Panc1 (cell line): ENCODE data around the gene FLOT2. TPM values are rescaled to one million over a fixed set of nuclear protein-coding genes. Genes with fewer than 3 reads are reported as not detected.

Experiments
- ATAC-seq: fragments of 200-7000 bp; cut with Tn5 transposase; 2 replicates; pipeline ENCODE4 v1.9.1; 2020; ENCODE audit warnings: mild to moderate bottlenecking, moderate library complexity
- BruUV-seq: library from RNA; stranded (reverse); fragments of 400-500 nt; replicated peaks from 2 replicates; lab custom pipeline; 2021; lab: Mats Ljungman, UMichigan
- CTCF ChIA-PET: fragments of 300-600 bp; sonication (Branson Sonifier 250); formaldehyde crosslinking; loops from one replicate; lab custom pipeline; 2022; ENCODE audit warnings: antibody characterized with exemption; lab: Charles Lee
- POLR2A ChIA-PET: fragments of 300-600 bp; sonication (Branson Sonifier 250); formaldehyde crosslinking; loops from one replicate; lab custom pipeline; 2022; ENCODE audit warnings: antibody characterized with exemption; lab: Charles Lee
- DNase-seq: peaks from one replicate; pipeline ENCODE4 v3.0.0-alpha.2; 2010; ENCODE audit warnings: low read depth, low spot score
- H3K27ac ChIP-seq: 2 replicates; pipeline ENCODE4 v1.5.1; 2011; ENCODE audit warnings: mild to moderate bottlenecking, low read length, inconsistent platforms
- H3K27me3 ChIP-seq: fragments of 200-500 bp; sonication (Bioruptor generic); 2 replicates; pipeline ENCODE4 v1.6.0; 2014; ENCODE audit warnings: low read length, inconsistent platforms; ENCODE audit not compliant: control insufficient read depth, insufficient read depth
- H3K36me3 ChIP-seq: fragments of 200-500 bp; sonication (Bioruptor generic); 2 replicates; pipeline ENCODE4 v1.5.1; 2014; ENCODE audit warnings: inconsistent platforms, mild to moderate bottlenecking, low read length, moderate library complexity; ENCODE audit not compliant: control insufficient read depth, insufficient read depth
- H3K4me1 ChIP-seq: 2 replicates; pipeline ENCODE4 v1.5.1; 2011; ENCODE audit warnings: inconsistent platforms, mild to moderate bottlenecking, low read length, moderate library complexity; ENCODE audit not compliant: control insufficient read depth, insufficient read depth
- H3K4me3 ChIP-seq, 2 experiments: 2 replicates each; pipeline ENCODE4 v1.5.1; 2011 to 2012; ENCODE audit warnings: low read depth in 2 of 2, low read length in 2 of 2, mild to moderate bottlenecking in 2 of 2, inconsistent platforms in 1 of 2, moderate library complexity in 1 of 2
- H3K9me3 ChIP-seq: fragments of 200-500 bp; sonication (Bioruptor generic); 2 replicates; pipeline ENCODE4 v1.5.1; 2014; ENCODE audit warnings: low read depth, mild to moderate bottlenecking, inconsistent platforms, low read length, moderate library complexity; ENCODE audit not compliant: control insufficient read depth, insufficient read depth
- POLR2AphosphoS5 ChIP-seq: IDR thresholded peaks from 2 replicates; pipeline ENCODE4 v1.6.1; 2012; ENCODE audit warnings: mild to moderate bottlenecking, low read depth, low read length, moderate library complexity
- SIN3A ChIP-seq: IDR thresholded peaks from 2 replicates; pipeline ENCODE4 v1.6.1; 2012; ENCODE audit warnings: low read depth, mild to moderate bottlenecking, low read length, moderate library complexity, borderline replicate concordance; ENCODE audit not compliant: insufficient read depth
- TCF7L2 ChIP-seq: IDR thresholded peaks from 2 replicates; pipeline ENCODE4 v1.6.1; 2011; ENCODE audit warnings: mild to moderate bottlenecking, low read depth, low read length, inconsistent platforms
- in situ Hi-C: cut with HindIII; loops from 2 replicates; pipeline ENCODE4 v1.10.0; 2016; ENCODE audit warnings: low sequenced_read_pairs, low pct_unique_long_range_greater_than_20kb
- intact Hi-C: fragments of 100-400 bp; cut with micrococcal nuclease; formaldehyde crosslinking; loops from one replicate; pipeline ENCODE4 v1.10.0; 2022; ENCODE audit not compliant: unreplicated experiment
- total RNA-seq: library from RNA; stranded (reverse); gene quantifications from one replicate; pipeline ENCODE4 v1.2.1, GENCODE V29; 2021; ENCODE audit not compliant: unreplicated experiment
- TF ChIP-seq, protein P1 (sequence below), 2 experiments: IDR thresholded peaks; 2 replicates each; pipeline ENCODE4 v1.6.1; 2011 to 2012; ENCODE audit warnings: low read depth in 2 of 2, control low read depth in 1 of 2, low read length in 1 of 2, mild to moderate bottlenecking in 1 of 2, moderate library complexity in 1 of 2; ENCODE audit not compliant: insufficient read depth in 1 of 2
- TF ChIP-seq, protein P2 (sequence below): fragments of 450-650 bp; IDR thresholded peaks from 2 replicates; pipeline ENCODE4 v1.5.1; 2017; ENCODE audit warnings: mild to moderate bottlenecking

Gene FLOT2
- total RNA-seq, 1 experiment from 2014 or later, result 110 TPM

DNA sequence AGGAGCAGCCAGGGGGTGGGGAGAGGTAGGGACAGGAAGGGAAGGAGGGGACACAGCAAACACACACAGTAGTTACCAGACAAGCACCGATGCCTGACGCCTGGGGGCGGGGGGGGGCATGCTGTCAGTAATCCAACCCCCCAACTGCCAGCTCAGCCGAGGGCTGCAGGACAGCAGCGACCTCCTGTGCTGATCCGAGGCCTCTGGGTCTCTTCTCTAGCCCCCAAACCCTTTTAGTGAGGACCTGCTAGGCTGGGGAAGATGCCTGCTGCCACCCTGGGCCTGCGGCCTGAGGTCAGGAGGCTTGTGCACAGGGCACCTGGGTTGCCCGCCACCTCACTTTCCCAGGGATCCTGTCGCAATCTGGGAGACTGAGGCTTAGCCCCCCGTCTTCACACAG lies 11.6 kb downstream of the FLOT2 start:
- Histone ChIP-seq H3K36me3 (no peaks in the 10 kb centered on the region), H3K9me3 (no peaks in the 10 kb centered on the region), H3K27ac (no peak overlapping the region), H3K4me1 (no peaks in the 10 kb centered on the region), H3K27me3 (no peaks in the 10 kb centered on the region), H3K4me3 (no peak overlapping the region)
- DNase-seq (no peak), ATAC-seq (no peak)
- ChIA-PET CTCF (interaction anchor here (0.6 kb wide), 1 partner anchor 122 kb away, joined by 3 read pairs; no protein-coding TSS in a partner anchor), POLR2A (no interaction called here)
- no peak for TF ChIP-seq TCF7L2
- no peak for TF ChIP-seq SIN3A
- TF ChIP-seq, protein P1, sequence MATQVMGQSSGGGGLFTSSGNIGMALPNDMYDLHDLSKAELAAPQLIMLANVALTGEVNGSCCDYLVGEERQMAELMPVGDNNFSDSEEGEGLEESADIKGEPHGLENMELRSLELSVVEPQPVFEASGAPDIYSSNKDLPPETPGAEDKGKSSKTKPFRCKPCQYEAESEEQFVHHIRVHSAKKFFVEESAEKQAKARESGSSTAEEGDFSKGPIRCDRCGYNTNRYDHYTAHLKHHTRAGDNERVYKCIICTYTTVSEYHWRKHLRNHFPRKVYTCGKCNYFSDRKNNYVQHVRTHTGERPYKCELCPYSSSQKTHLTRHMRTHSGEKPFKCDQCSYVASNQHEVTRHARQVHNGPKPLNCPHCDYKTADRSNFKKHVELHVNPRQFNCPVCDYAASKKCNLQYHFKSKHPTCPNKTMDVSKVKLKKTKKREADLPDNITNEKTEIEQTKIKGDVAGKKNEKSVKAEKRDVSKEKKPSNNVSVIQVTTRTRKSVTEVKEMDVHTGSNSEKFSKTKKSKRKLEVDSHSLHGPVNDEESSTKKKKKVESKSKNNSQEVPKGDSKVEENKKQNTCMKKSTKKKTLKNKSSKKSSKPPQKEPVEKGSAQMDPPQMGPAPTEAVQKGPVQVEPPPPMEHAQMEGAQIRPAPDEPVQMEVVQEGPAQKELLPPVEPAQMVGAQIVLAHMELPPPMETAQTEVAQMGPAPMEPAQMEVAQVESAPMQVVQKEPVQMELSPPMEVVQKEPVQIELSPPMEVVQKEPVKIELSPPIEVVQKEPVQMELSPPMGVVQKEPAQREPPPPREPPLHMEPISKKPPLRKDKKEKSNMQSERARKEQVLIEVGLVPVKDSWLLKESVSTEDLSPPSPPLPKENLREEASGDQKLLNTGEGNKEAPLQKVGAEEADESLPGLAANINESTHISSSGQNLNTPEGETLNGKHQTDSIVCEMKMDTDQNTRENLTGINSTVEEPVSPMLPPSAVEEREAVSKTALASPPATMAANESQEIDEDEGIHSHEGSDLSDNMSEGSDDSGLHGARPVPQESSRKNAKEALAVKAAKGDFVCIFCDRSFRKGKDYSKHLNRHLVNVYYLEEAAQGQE (IDR thresholded peaks at IDR 0.05; ENCODE audit: insufficient read depth in 1 of 2, low read depth in 2 of 2, low read length in 1 of 2), result no peak
- TF ChIP-seq, protein P2, sequence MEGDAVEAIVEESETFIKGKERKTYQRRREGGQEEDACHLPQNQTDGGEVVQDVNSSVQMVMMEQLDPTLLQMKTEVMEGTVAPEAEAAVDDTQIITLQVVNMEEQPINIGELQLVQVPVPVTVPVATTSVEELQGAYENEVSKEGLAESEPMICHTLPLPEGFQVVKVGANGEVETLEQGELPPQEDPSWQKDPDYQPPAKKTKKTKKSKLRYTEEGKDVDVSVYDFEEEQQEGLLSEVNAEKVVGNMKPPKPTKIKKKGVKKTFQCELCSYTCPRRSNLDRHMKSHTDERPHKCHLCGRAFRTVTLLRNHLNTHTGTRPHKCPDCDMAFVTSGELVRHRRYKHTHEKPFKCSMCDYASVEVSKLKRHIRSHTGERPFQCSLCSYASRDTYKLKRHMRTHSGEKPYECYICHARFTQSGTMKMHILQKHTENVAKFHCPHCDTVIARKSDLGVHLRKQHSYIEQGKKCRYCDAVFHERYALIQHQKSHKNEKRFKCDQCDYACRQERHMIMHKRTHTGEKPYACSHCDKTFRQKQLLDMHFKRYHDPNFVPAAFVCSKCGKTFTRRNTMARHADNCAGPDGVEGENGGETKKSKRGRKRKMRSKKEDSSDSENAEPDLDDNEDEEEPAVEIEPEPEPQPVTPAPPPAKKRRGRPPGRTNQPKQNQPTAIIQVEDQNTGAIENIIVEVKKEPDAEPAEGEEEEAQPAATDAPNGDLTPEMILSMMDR, result no peak
- TF ChIP-seq POLR2AphosphoS5, result no peak
- in situ Hi-C loops, result no loop called here
- intact Hi-C loops, result no loop called here
- BruUV-seq, result no TSS peak

DNA sequence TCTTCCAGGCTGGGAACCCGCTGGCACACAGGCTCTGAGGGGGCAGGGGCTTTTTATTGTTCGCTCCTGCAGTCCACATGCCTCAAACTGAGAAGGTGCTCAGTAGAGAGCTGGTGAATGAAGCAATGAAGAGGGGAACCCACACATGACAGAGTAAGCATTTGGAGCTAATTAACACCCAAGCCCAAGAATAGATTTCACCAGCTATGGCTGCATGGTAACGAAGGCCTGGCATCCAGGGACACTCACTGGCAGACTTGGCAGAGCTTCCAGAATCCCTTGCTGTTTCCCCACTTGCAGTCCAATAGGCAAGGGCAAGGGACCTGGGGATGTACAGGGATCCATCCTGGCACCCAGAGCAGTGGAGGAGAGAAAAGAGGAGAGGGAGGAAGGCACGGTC lies 12.2 kb downstream of the FLOT2 start:
- ATAC-seq (no peak), DNase-seq (no peak)
- H3K9me3 ChIP-seq, result no peaks in the 10 kb centered on the region
- in situ Hi-C loops, result no loop called here
- no peak for TF ChIP-seq SIN3A
- no TSS peak for BruUV-seq
- H3K27ac ChIP-seq, result no peak overlapping the region
- intact Hi-C loops, result no loop called here
- H3K27me3 ChIP-seq, result no peaks in the 10 kb centered on the region
- ChIA-PET POLR2A (no interaction called here), CTCF (interaction anchor here (0.6 kb wide), 1 partner anchor 122 kb away, joined by 3 read pairs; no protein-coding TSS in a partner anchor)
- no peak overlapping the region for H3K4me3 ChIP-seq
- H3K4me1 ChIP-seq, result no peaks in the 10 kb centered on the region
- H3K36me3 ChIP-seq, result no peaks in the 10 kb centered on the region

DNA sequence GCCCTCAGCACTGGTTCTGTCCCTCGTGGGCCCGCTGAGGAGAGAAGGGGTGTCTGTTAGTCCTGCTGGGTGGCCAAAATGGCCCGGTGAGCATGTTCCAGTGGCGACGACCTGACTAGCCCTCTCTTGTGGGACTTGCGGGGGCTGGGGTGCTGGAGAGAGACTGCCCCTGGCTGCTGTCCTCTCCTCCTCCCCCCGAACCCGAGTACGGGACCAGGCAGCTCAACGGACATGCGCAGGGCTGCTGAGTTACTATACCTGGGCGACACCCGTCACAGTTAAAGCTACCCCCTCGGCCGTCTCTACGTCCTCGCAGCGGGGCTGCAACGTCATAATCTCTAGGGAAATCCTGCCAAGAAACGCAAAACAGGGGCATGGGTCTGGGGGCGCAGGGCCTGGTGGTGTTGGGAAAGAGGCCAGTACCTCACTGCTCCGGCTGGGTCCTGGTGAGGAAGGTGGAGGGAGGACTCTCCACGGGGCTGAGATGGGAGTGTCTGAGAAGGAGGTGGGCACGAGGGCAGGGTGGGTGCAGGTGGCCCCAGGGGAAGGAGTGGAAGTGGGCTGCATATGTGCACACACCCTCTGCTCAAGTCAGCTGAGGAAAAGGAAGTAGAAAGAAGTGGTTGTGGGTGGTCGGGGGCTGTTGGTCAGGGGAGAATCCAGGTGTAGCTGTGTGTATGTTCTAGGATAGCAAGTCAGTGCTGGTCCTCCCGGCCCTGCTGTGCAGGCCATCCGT lies 13.4 kb downstream of the FLOT2 start:
- POLR2A ChIA-PET, result no interaction called here
- in situ Hi-C loops, result no loop called here
- Histone ChIP-seq H3K4me3 (no peak overlapping the region), H3K27ac (no peak overlapping the region), H3K9me3 (no peaks in the 10 kb centered on the region), H3K27me3 (no peaks in the 10 kb centered on the region), H3K36me3 (no peaks in the 10 kb centered on the region), H3K4me1 (no peaks in the 10 kb centered on the region)
- TF ChIP-seq, protein P1 (IDR thresholded peaks at IDR 0.05; ENCODE audit: insufficient read depth in 1 of 2, low read depth in 2 of 2, low read length in 1 of 2), result no peak
- TF ChIP-seq SIN3A, result no peak
- TF ChIP-seq, protein P2, result no peak
- no peak for TF ChIP-seq POLR2AphosphoS5
- TF ChIP-seq TCF7L2, result no peak
- ATAC-seq, result no peak
- CTCF ChIA-PET, result no interaction called here
- BruUV-seq, result no TSS peak
- no peak for DNase-seq
- intact Hi-C loops, result no loop called here
